HG03103 (cell line): Measurements from ENCODE around the gene ADAMTS1.

ENCODE experiments used
- ATAC-seq: cut with Tn5 transposase; IDR thresholded peaks from one replicate; pipeline ENCODE4 v1.9.1; 2021; ENCODE audit warnings: low read depth; ENCODE audit not compliant: unreplicated experiment

Gene ADAMTS1

DNA sequence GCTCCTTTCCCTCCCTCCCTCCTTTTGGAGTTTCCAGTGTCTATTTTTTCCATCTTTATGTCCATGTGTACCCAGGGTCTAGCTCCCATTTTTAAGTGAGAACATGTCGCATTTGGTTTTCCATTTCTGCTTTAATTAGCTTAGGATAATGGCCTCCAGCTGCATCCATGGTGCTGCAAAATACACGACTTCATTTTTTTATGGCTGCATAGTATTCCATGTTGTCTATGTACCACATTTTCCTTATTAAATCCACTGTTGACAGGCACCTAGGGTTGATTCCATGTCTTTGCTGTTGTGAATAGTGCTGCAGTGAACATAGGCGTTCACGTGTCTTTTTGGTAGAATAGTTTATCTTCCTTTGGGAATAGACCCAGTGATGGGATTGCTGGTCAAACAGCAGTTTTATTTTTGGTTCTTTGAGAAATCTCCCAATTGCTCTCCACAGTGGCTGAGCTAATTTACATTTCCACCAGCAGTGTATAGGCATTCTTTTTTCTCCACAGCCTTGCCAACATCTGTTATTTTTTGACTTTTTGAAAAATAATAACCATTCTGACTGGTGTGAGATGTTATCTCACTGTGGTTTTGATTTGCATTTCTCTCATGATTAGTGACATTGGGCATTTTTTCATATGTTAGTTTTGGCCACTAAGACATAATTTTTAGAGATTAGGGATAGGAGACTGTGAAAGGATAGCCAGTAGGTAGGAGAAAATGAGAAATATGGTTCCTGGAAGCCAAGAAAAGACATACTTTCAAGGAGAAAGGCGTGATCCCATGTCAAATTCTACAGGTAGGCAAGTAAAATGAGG, 50.4 kb downstream of the ADAMTS1 start:
- ATAC-seq: no peak

DNA sequence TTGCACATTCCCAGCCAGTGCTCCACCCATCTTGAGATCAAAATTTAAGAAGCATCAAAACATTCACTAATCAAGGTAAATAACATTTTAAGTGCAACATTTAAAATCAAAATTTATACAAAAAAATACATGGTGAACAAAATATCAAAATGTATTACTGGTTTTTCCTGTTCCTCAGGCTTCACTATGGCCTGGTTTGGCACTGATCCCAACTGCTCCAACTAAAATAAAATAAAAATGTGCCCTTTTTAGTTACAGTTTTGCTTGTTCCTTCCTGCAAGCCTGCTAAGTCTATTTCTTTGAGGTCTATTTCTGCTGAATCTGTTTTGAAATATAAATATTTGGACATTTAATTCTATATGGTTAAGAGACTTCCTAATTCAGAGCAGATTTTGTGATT, 54.9 kb downstream of the ADAMTS1 start:
- no peak for ATAC-seq

DNA sequence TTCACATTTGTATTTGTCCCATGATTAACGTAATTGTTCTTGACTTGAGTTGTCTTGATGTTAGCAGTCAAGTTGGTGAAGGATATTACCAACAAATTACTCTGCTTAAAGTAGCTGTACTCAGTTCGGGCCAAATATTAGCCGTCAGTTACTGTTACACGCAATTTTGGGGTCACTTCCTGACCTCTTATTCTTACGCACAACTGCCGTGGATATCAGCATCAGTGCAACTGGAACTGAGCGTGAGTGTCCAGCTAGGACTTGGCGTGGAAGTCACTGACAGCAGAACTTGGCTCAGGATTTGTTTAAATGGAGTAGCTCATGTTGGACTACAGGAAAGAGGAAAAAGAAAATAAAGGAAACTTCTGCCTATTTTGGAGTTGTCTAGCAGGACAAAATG, 56.4 kb downstream of the ADAMTS1 start:
- ATAC-seq: no peak
